Esophagus squamous epithelium (tissue), 4 donors: Measurements from ENCODE around the gene VOPP1.

ENCODE experiments used
- CTCF ChIP-seq, 6 experiments: fragments of 450-650 bp in 4 of 6; fragments of 200-600 bp in 2 of 6; sonication (generic) in 2 of 6; IDR thresholded peaks; one replicate each; pipeline ENCODE4 v1.5.1; 2016 to 2019; ENCODE audit warnings: antibody characterized with exemption in 6 of 6, mild to moderate bottlenecking in 4 of 6, moderate library complexity in 4 of 6
- POLR2A ChIP-seq, 4 donors: fragments of 450-650 bp; IDR thresholded peaks; one replicate each; pipeline ENCODE4 v1.6.1; 2017; ENCODE audit warnings: antibody characterized with exemption in 4 of 4, mild to moderate bottlenecking in 4 of 4, moderate library complexity in 3 of 4

DNA sequence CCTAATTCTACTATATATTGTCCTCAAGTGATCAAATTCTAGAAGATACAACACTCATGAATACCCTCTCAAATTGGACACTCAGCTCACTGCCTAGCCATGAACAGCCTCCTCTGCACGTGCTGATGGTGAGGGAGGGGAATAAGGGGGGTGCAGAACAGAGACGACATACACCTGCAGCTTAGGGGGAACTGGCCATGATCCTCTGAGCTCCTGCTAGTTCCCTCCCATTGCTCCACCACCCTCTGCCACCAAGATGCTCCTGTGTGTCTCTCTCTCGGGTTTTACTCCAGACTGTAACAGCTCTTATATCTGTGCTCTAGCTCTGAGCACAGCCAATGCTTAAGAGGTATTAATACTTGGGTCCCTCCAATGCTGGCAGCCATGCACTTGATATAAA, 70.7 kb downstream of the VOPP1 start:
- TF ChIP-seq CTCF (IDR thresholded peaks at IDR 0.05) (no peak), POLR2A (IDR thresholded peaks at IDR 0.05) (no peak)
